ENCODE data around the gene LRG1.
"Not testable (repeated sequence)": the region's sequence is repeated elsewhere in the genome, so short reads cannot be mapped to it uniquely, and the experiment has no call there.

LRG1 gene

DNA sequence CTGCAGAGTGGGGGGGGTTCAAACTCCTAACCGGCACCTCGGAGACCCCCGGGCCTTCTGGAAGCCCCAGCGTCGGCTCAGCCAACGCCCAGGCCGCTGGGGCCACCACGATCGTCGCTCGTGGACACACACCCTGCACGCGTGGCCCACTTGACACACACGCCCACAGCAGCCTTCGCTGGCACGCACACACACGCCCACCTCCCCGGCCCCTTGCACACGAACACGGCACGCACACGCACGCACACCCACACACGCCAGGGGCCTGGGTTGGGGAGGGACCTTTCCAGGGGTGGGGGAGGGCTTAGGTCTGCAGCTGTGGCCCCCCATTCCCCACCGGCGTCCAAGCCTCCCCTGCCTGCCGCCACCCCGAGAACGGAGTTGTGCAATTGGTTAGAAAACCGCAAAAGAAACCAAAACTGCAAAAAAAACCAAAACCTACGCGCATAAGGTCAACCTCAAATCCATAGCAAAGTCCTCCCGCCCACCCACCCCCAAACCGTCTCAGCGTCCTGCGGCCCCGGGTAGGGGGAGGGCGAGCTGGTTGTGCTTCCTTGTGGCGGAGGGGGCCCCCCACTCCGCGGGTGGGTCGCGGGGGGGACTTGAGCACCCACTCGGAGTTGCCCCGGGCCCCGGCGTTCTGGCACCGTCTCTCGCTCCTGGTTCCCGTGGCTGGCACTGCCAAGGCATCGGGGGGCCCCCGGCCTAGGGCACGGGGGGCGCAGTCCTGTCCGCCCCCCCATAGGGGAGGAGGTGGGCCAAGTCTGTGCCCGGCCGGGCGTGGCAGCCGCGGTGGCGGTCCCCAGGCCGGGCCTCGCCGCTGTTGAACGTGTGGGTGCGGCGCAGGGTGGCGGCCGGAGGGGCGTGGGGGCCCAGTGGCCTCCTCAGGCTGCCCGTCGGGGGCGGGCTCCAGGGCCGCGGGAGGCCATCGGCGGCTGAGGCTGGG lies 3.3 kb upstream of the LRG1 start:
- DNase-seq (ENCODE audit: extremely low spot score): no peak

DNA sequence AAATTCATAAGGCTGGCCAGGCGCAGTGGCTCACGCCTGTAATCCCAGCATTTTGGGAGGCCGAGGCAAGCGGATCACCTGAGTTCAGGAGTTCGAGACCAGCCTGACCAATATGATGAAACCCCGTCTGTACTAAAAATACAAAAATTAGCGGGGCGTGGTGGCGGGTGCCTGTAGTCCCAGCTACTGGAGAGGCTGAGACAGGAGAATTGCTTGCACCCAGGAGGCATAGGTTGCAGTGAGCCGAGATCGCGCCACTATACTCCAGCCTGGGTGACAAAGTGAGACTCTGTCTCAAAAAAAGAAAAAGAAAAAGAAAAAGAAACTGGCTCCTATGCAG lies 1.9 kb upstream of the LRG1 start:
- DNase-seq (ENCODE audit: extremely low spot score); POLR2A ChIA-PET: not testable (repeated sequence)
- CTCF ChIA-PET: interaction anchor here (1.5 to 4.8 kb wide), 2 partner anchors 17 to 94 kb away, joined by 5 to 35 read pairs; no protein-coding TSS in a partner anchor

More for the DNA sequence above, 3.3 kb upstream of the LRG1 start:
- TF ChIP-seq, protein P1, sequence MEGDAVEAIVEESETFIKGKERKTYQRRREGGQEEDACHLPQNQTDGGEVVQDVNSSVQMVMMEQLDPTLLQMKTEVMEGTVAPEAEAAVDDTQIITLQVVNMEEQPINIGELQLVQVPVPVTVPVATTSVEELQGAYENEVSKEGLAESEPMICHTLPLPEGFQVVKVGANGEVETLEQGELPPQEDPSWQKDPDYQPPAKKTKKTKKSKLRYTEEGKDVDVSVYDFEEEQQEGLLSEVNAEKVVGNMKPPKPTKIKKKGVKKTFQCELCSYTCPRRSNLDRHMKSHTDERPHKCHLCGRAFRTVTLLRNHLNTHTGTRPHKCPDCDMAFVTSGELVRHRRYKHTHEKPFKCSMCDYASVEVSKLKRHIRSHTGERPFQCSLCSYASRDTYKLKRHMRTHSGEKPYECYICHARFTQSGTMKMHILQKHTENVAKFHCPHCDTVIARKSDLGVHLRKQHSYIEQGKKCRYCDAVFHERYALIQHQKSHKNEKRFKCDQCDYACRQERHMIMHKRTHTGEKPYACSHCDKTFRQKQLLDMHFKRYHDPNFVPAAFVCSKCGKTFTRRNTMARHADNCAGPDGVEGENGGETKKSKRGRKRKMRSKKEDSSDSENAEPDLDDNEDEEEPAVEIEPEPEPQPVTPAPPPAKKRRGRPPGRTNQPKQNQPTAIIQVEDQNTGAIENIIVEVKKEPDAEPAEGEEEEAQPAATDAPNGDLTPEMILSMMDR (IDR thresholded peaks at IDR 0.05; ENCODE audit: control extremely low read depth, extremely low read depth, low read depth, missing control alignments): no peak
- CTCF ChIA-PET: interaction anchor here (1.5 kb wide), 1 partner anchor 93 kb away, joined by 5 read pairs; no protein-coding TSS in a partner anchor
- POLR2A ChIA-PET: no interaction called here

DNA sequence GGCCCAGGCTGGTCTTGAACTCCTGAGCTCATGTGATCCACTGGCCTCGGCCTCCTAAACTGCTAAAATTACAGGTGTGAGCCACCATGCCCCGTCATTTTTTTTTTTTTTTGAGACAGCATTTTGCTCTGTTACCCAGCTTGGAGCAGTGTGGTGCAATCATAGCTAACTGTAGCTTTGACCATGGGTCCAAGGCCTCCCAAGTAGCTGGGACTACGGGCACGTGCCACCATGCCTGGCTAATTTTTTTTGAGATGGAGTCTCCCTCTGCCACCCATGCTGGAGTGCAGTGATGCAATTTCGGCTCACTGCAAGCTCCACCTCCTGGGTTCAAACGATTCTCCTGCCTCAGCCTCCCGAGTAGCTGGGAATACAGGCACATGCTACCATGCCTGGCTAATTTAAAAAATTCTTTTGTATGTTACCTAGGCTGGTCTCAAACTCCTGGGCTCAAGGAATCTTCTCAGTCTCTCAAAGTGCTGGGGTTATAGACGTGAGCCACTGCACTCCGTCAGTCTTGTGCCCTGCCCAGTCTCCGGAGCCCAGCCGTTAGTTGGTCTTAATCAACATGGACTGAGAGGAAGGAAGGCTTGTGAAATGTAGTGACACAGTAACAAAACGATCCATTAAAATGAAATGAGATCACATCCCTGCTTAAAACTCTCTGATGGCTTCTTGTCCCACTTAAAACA lies 1.4 kb upstream of the LRG1 start:
- DNase-seq (ENCODE audit: extremely low spot score): no peak
- TF ChIP-seq, protein P1 (IDR thresholded peaks at IDR 0.05; ENCODE audit: control extremely low read depth, extremely low read depth, low read depth, missing control alignments): no peak
- ChIA-PET POLR2A (interaction anchor here (0.6 kb wide), 1 partner anchor 250 kb away, joined by 4 read pairs; the partner anchor contains the start of gene FEM1A), CTCF (interaction anchor here (1.1 to 4.8 kb wide), 3 partner anchors 17 to 95 kb away, joined by 3 to 35 read pairs (median 4); no protein-coding TSS in a partner anchor)

DNA sequence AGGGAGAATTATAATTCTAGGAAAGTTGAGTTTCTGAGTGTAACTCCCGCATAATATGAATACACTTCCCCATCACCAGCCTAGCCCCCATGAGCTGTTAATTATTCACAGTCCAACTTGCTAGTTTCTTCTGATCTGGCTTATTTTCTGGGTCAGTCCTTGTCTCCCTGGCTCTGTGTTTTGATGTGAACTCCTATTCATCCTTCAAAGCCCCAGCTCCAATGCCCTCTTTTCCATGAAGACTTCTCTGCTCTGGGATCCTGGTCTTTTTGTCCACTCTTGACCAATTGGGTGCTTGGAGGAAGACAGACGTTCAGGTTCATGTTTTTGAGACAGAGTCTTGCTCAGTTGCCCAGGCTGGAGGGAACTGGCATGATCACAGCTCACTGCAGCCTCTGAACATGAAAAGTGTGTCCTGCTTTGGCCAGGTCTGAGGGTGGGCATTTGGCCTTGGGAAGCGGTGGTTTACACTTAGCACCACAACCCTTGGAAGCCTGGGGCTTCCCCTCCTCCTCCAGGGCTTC lies 605 bp downstream of the LRG1 start:
- POLR2A ChIA-PET: no interaction called here
- no peak for DNase-seq (ENCODE audit: extremely low spot score)
- CTCF ChIA-PET: interaction anchor here (1.6 to 4.8 kb wide), 3 partner anchors 15 to 97 kb away, joined by 4 to 35 read pairs (median 4); no protein-coding TSS in a partner anchor
- TF ChIP-seq, protein P1 (IDR thresholded peaks at IDR 0.05; ENCODE audit: control extremely low read depth, extremely low read depth, low read depth, missing control alignments): no peak

DNA sequence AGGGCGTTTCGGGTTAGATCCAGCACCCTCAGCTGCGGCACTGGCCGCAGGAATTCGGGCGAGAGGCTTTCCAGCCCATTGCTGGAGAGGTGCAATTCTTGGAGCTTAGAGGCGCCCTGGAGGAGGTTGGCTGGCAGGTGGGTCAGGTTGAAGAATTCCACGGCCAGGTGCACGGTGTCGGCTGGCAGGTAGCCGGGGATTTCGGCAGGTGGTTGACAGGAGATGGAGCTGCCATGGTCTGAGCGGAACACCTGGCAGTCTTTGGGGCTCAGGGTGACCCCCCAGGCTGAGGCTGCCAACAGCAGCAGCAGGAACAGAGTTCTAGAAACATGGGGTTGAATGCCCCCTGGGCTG lies 1.3 kb downstream of the LRG1 start:
- ChIA-PET CTCF (interaction anchor here (1.6 to 4.8 kb wide), 3 partner anchors 14 to 98 kb away, joined by 4 to 35 read pairs (median 4); no protein-coding TSS in a partner anchor), POLR2A (no interaction called here)
- no peak for DNase-seq (ENCODE audit: extremely low spot score)
- TF ChIP-seq, protein P1 (IDR thresholded peaks at IDR 0.05; ENCODE audit: control extremely low read depth, extremely low read depth, low read depth, missing control alignments): no peak

DNA sequence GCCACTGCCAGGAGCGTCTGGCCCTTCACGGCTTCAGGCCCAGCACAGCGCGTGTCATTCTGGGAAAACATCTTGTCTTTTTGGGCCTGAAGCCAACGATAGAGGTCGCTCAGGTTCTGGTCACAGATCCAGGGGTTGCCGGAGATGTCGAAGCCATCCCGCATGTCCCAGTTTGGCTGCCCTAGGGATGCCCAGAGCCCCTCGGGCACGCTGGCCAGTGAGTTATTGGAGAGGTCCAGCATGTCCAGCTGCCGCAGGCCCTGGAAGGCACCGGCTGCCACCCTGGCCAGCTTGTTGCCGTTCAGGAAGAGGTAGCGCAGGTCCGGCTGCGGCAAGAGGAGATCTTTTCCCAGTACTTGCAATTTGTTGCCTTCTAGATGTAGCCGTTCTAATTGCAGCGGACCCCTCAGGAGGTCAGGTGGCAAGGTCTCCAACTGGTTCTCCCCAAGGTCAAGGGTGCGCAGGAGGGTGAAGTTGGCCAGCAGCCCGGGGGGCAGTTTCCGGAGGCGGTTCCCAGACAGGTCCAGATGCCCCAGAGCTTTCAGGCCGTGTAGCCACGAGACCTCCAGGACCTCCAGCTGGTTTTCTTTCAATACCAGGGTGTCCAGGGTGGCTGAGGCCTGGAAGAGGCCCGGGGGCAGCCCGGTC lies 1.8 kb downstream of the LRG1 start:
- no peak for DNase-seq (ENCODE audit: extremely low spot score)
- ChIA-PET POLR2A (no interaction called here), CTCF (interaction anchor here (1.6 to 4.8 kb wide), 3 partner anchors 13 to 98 kb away, joined by 4 to 35 read pairs (median 4); no protein-coding TSS in a partner anchor)
- TF ChIP-seq, protein P1 (IDR thresholded peaks at IDR 0.05; ENCODE audit: control extremely low read depth, extremely low read depth, low read depth, missing control alignments): no peak
